Panc1 (cell line): ENCODE data around the gene AGAP1.

Experiments used
- POLR2AphosphoS5 ChIP-seq: IDR thresholded peaks from 2 replicates; pipeline ENCODE4 v1.6.1; 2012; ENCODE audit warnings: mild to moderate bottlenecking, low read depth, low read length, moderate library complexity
- SIN3A ChIP-seq: IDR thresholded peaks from 2 replicates; pipeline ENCODE4 v1.6.1; 2012; ENCODE audit warnings: low read depth, mild to moderate bottlenecking, low read length, moderate library complexity, borderline replicate concordance; ENCODE audit not compliant: insufficient read depth
- TCF7L2 ChIP-seq: IDR thresholded peaks from 2 replicates; pipeline ENCODE4 v1.6.1; 2011; ENCODE audit warnings: mild to moderate bottlenecking, low read depth, low read length, inconsistent platforms
- TF ChIP-seq, protein P1 (sequence below): fragments of 450-650 bp; IDR thresholded peaks from 2 replicates; pipeline ENCODE4 v1.5.1; 2017; ENCODE audit warnings: mild to moderate bottlenecking
- TF ChIP-seq, protein P2 (sequence below), 2 experiments: IDR thresholded peaks; 2 replicates each; pipeline ENCODE4 v1.6.1; 2011 to 2012; ENCODE audit warnings: low read depth in 2 of 2, control low read depth in 1 of 2, low read length in 1 of 2, mild to moderate bottlenecking in 1 of 2, moderate library complexity in 1 of 2; ENCODE audit not compliant: insufficient read depth in 1 of 2

DNA sequence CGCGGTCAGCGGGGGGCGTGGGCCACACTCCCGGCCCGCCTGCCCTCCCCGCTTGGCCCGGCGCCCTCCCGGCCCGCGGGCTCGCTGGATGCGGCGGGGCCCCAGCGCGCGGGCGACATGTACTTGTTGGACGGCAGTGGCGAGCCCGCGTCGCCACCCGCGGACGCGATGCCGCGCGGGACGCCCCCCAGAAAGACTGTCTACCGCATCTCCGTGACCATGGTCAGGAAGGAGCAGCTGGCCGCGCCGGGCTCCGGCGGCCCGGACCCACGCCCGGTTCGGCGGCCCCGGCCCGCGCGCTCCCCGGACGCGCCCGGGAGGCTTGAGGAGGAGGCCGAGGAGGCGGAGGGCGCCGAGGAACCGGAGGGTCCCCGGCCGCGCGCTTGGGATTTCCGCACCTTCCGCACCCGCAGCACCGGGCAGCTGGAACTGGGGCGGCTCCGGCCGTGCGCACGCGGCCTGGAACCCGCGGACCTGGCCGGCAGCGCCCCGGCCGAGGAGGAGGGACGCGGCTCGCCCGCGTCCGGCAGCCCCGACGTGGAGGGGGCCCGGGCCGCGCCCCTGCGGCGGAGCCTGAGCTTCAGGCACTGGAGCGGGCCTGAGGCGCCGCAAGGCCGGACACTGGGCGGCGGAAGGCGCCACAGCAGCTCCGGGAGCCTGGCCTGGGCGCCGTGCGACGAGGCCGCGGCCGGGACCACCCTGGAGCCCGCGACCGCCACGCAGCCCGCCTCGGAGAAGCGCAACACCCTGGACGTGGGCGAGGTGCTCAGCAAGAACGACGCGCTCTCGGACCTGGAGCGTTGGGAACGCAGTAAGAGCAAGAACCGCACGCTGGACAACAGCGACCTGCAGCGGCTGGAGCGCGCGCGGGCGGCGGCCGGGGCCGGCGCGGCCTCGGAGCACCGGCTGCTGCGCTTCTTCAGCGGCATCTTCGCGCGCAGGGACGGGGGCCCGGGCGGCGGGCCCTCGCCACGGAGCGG, 176.4 kb downstream of the AGAP1 start:
- TF ChIP-seq POLR2AphosphoS5 (no peak), TCF7L2 (no peak), SIN3A (no peak)
- TF ChIP-seq, protein P1, sequence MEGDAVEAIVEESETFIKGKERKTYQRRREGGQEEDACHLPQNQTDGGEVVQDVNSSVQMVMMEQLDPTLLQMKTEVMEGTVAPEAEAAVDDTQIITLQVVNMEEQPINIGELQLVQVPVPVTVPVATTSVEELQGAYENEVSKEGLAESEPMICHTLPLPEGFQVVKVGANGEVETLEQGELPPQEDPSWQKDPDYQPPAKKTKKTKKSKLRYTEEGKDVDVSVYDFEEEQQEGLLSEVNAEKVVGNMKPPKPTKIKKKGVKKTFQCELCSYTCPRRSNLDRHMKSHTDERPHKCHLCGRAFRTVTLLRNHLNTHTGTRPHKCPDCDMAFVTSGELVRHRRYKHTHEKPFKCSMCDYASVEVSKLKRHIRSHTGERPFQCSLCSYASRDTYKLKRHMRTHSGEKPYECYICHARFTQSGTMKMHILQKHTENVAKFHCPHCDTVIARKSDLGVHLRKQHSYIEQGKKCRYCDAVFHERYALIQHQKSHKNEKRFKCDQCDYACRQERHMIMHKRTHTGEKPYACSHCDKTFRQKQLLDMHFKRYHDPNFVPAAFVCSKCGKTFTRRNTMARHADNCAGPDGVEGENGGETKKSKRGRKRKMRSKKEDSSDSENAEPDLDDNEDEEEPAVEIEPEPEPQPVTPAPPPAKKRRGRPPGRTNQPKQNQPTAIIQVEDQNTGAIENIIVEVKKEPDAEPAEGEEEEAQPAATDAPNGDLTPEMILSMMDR: no peak; the same call in 1 of the 2 replicates
- TF ChIP-seq, protein P2, sequence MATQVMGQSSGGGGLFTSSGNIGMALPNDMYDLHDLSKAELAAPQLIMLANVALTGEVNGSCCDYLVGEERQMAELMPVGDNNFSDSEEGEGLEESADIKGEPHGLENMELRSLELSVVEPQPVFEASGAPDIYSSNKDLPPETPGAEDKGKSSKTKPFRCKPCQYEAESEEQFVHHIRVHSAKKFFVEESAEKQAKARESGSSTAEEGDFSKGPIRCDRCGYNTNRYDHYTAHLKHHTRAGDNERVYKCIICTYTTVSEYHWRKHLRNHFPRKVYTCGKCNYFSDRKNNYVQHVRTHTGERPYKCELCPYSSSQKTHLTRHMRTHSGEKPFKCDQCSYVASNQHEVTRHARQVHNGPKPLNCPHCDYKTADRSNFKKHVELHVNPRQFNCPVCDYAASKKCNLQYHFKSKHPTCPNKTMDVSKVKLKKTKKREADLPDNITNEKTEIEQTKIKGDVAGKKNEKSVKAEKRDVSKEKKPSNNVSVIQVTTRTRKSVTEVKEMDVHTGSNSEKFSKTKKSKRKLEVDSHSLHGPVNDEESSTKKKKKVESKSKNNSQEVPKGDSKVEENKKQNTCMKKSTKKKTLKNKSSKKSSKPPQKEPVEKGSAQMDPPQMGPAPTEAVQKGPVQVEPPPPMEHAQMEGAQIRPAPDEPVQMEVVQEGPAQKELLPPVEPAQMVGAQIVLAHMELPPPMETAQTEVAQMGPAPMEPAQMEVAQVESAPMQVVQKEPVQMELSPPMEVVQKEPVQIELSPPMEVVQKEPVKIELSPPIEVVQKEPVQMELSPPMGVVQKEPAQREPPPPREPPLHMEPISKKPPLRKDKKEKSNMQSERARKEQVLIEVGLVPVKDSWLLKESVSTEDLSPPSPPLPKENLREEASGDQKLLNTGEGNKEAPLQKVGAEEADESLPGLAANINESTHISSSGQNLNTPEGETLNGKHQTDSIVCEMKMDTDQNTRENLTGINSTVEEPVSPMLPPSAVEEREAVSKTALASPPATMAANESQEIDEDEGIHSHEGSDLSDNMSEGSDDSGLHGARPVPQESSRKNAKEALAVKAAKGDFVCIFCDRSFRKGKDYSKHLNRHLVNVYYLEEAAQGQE (IDR thresholded peaks at IDR 0.05; ENCODE audit: insufficient read depth in 1 of 2, low read depth in 2 of 2, low read length in 1 of 2): no peak
